ENCODE results near the gene CHD6. TPM values are rescaled to one million over a fixed set of nuclear protein-coding genes. Genes with fewer than 3 reads are reported as not detected.

CHD6 gene
- total RNA-seq, 2 donors from 2014 or later, result 16.5 to 21.4 TPM

DNA sequence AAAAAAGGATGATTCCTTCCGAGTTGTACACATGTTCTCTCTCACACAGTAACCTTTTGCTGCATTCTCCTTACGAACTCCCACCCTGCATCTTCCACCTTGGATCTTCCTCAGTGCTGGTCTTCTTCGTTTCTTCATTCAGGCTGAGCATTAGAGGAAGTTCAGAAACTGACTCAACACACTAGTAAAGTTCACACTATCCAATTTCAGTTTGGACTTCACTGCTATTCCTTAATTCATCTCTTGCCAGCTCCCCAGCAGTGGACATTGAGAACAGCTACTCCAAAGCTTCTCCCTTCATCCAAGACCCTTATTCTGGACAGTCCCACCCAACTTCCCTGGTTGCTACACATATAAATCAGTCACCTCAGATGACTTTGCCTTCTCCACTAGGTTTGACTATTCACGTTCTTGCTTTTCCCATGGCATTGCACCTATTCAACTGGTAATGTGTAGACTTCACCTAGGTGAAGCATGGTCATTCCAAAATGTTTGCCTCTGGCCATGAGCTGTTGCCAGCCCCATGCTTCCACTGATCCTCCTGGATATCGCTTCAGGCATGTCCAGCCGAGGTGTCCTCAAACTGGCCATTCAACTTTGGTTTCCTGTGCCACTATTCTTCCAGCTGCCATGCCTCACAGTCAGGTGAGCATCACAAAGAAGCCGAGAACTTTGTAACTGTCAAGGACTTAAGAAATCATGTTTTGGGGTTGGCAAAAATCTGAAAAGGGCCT lies 147.6 kb downstream of the CHD6 start:
- peaks cover 81% of the 10 kb centered on the region for H3K36me3 Mint-ChIP-seq (ENCODE audit: low read depth)
- H3K9me3 Mint-ChIP-seq, result no peaks in the 10 kb centered on the region
- H3K4me3 Mint-ChIP-seq, result no peak overlapping the region
- H3K27me3 Mint-ChIP-seq, result no peaks in the 10 kb centered on the region
- ATAC-seq (replicated peaks), result no peak
- H3K27ac Mint-ChIP-seq, result no peak overlapping the region
- no peaks in the 10 kb centered on the region for H3K4me1 Mint-ChIP-seq

DNA sequence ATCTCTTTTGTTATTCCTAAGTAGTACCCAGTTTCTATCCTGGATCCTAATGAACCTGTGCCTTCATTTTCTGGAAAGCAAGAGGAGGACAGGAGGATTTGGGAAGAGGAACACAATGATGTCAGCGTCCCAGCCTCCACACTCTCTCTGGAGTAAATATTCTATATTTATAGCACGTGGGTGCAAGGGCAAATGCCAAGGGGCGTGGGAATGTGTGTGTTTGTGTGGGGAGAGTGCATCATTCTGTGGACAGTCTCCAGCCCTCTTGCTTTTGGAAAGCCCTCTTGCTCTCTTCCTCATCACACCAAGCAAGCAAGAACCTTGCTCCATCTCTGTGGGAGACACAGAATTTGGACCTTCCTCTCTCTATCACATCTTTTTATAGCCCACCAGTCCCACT lies 148.3 kb downstream of the CHD6 start:
- Mint-ChIP-seq H3K27ac (no peak overlapping the region), H3K4me3 (no peak overlapping the region), H3K9me3 (peaks cover 5% of the 10 kb centered on the region), H3K4me1 (no peaks in the 10 kb centered on the region), H3K36me3 (ENCODE audit: low read depth) (peaks cover 88% of the 10 kb centered on the region), H3K27me3 (no peaks in the 10 kb centered on the region)
- ATAC-seq (replicated peaks), result no peak

DNA sequence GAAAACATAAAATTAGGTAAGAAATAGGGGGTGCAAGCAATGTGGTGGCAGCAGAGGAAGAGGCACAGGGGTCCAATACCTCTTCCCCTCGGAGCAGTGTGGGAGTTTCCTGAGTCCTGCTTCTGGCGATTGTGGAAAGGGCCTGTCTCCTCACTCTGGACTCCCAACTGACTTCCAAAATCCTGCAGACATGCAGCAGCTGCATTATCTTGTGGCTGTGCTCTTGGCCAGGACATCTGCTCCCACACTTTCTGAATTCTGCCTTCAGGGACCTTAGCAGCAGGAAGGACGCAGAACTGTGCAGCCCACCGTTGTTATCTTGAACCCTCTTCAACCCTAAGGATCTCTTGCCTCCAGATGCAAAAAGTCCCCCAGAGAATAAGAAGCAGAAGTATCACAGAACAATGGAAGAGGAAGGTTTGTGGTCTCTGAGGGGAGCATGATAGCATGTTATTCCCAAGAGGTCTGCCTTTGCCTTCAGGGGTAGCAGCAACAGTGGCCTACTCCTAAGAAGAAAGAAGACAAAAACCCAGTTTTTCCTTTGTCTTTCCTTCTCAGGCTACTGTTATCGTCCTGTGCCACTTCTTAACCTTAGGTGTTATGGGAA lies 149.1 kb downstream of the CHD6 start:
- Mint-ChIP-seq H3K27ac (no peak overlapping the region), H3K4me1 (no peaks in the 10 kb centered on the region), H3K27me3 (no peaks in the 10 kb centered on the region), H3K36me3 (ENCODE audit: low read depth) (peaks cover 90% of the 10 kb centered on the region), H3K9me3 (peaks cover 9% of the 10 kb centered on the region), H3K4me3 (no peak overlapping the region)
- ATAC-seq (replicated peaks), result no peak

DNA sequence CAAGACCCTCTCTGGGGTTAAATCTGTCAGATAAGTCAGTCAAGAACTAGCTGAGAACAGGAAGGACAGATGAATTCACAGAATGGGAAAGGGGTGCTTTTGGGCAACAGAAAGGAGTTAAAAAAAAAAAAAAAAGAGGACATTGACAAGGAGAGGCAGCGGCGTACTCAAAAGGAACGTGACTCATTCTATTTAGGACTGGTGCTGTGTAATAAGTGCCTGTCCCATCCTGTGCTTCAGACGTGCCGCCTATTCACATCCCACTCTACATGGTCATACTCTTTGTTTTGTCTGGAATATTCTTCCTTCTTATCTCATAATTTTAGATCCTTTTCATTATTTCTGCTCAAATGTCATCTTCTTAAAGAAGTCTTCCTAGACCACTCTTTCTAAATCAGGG lies 150.5 kb downstream of the CHD6 start:
- Mint-ChIP-seq H3K27ac (no peak overlapping the region), H3K36me3 (ENCODE audit: low read depth) (peaks cover 86% of the 10 kb centered on the region), H3K27me3 (no peaks in the 10 kb centered on the region), H3K9me3 (peaks cover 9% of the 10 kb centered on the region), H3K4me1 (peaks cover 2% of the 10 kb centered on the region), H3K4me3 (no peak overlapping the region)
- no peak for ATAC-seq (replicated peaks)

DNA sequence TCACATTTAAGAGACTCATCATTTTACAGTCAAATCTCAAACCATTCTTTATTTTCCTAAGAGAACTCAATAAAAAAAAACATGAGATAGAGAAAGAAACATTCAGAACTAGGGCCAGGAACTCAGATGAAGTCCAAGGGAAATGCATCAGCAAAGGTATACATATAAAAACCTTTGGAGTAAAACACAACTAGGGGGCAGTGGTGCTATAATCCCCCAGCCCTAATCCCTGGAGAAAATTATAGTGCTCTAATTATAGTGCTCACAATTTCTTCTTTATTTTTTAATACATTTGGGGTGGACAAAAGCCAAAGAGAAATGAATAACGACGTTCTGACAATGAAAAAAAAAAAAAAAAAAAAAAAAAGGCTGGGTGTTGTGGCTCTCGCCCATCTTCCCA lies 151.0 kb downstream of the CHD6 start:
- Mint-ChIP-seq H3K27me3 (no peaks in the 10 kb centered on the region), H3K36me3 (ENCODE audit: low read depth) (peaks cover 82% of the 10 kb centered on the region), H3K9me3 (peaks cover 9% of the 10 kb centered on the region), H3K4me1 (peaks cover 7% of the 10 kb centered on the region), H3K27ac (no peak overlapping the region), H3K4me3 (no peak overlapping the region)
- no peak for ATAC-seq (replicated peaks)

DNA sequence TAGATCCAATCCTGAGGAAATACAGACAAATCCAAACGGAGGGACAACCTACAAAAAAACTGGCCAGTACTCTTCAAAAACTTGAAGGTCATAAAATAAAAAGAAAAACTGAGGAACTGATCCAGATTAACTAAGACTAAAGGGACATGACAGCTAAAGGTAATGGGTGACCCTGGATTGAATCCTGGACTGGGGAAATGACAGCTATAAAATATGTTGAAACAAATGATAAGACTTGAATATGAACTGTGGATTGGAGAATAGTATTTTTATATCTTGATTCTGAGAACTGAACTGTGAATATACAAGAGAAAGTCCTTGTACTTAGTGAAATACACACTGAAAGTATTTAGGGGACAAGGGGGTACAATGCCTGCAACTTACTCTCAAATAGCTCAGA lies 154.6 kb downstream of the CHD6 start:
- H3K27me3 Mint-ChIP-seq, result no peaks in the 10 kb centered on the region
- H3K9me3 Mint-ChIP-seq, result peaks cover 9% of the 10 kb centered on the region
- H3K4me3 Mint-ChIP-seq, result no peak overlapping the region
- peaks cover 70% of the 10 kb centered on the region for H3K36me3 Mint-ChIP-seq (ENCODE audit: low read depth)
- H3K4me1 Mint-ChIP-seq, result peaks cover 13% of the 10 kb centered on the region
- ATAC-seq (replicated peaks), result no peak
- H3K27ac Mint-ChIP-seq, result no peak overlapping the region

DNA sequence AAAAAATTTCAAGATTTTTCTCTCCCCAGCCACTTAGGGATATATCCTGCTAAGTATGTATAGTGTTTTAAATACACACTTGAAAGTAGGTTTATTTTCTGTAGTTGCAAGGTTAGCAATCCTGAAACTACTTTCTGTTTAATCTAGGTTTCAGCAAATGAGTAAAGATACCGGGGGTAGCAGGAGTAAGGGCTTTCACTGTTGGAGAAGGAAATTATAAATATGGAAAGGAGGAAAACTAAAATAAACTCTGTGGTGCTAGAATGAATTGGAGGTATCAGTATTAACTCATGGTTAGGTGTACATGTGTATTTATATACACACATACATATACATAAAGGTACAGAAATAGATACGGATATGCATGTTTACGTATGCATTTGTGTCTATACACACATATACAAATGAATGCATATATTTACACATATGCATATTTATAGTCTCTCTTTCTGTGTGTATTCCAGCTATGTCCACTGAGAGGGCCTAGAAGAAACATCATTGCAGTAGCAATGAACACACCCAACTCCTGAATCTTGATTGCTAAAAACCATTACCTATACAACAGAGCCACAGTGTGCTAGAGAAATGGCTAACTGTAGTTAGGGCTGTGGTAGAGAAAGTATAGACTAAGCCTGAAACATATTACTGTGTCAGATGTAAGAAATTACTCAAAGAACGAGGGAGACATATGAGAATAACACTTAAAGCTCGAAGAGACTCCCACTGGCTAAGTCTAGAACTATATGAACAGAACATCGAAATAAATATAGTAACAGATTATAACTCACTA lies 155.6 kb downstream of the CHD6 start:
- ATAC-seq (replicated peaks), result peak; percentile 83
- H3K27ac Mint-ChIP-seq, result no peak overlapping the region

DNA sequence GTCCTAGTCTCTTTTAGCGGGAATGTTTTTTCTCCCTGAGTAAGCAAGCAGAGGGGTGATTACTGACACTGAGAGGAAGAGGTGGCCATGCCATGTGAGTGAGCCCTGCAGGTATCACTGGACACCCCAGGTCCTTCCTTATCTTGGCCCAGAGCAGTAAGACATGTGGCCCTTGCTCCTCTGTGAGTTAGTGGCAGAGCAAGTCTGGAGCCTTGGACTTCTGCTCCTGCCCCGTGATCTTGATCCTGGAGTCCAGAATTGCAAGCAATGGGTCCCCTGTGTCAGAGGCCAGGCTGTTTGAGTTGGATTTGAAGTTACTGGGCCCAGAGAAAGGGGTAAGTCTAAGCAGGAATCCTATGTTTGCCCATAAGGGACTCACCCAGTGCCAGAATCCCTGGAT lies 159.4 kb downstream of the CHD6 start:
- H3K4me1 Mint-ChIP-seq, result peaks cover 13% of the 10 kb centered on the region
- H3K4me3 Mint-ChIP-seq, result no peak overlapping the region
- no peak for ATAC-seq (replicated peaks)
- no peak overlapping the region for H3K27ac Mint-ChIP-seq
- H3K9me3 Mint-ChIP-seq, result no peaks in the 10 kb centered on the region
- H3K36me3 Mint-ChIP-seq (ENCODE audit: low read depth), result peaks cover 62% of the 10 kb centered on the region
- no peaks in the 10 kb centered on the region for H3K27me3 Mint-ChIP-seq

More for the DNA sequence above, 155.6 kb downstream of the CHD6 start:
- peaks cover 13% of the 10 kb centered on the region for H3K4me1 Mint-ChIP-seq
- H3K27me3 Mint-ChIP-seq, result no peaks in the 10 kb centered on the region
- no peak overlapping the region for H3K4me3 Mint-ChIP-seq
- H3K36me3 Mint-ChIP-seq (ENCODE audit: low read depth), result peaks cover 62% of the 10 kb centered on the region
- H3K9me3 Mint-ChIP-seq, result peaks cover 9% of the 10 kb centered on the region

DNA sequence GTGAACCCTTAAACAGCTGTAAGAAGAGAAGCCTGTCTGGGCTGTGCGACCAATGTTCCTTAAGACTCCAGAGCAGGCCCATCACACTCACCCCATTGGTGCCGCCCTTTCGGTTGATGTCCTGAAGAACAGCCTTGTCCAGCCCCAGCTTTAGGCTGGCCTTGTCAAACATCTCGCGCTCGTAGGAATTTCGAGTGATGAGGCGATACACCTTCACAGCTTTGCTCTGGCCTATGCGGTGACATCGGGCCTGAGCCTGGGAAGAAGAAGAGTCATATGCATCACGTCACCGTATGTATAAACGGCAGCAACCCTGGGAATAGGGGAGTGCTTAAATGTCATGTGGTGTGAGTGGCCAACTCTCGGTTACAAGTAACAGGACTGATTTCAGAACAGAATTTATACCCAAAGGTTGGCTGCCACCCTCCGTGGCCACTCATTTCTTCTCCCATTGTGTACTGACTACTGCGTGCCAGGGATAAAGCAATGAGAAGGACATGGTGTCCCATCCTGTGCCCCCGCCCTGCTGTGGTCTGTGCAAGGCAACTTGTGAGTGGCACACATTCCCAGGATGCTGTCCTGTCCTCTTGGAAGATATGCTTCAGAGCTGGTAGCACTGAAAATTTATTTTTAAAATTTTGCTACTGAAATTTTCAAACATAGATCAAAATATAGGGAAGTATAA lies 160.9 kb downstream of the CHD6 start:
- ATAC-seq (replicated peaks), result no peak

DNA sequence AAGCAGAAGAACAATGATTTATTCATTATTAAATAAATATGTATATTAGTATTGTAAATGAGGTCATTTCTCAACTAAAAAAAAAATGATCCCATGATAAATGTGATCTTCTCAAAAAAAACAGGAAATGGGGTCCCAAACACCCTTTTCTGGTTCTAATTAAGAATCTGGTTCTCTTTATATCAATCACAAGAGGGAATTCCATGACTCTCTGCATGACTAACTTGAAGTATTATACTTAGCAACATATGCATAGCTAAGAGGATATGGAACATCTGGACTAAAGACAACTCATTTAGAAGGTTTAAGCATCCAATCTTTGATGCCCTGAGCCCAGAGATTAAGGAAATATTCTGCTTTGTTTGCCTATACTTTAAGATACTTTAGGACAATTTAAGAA lies 161.8 kb downstream of the CHD6 start:
- no peak overlapping the region for H3K4me3 Mint-ChIP-seq
- H3K27me3 Mint-ChIP-seq, result no peaks in the 10 kb centered on the region
- no peak for ATAC-seq (replicated peaks)
- peaks cover 75% of the 10 kb centered on the region for H3K36me3 Mint-ChIP-seq (ENCODE audit: low read depth)
- H3K9me3 Mint-ChIP-seq, result no peaks in the 10 kb centered on the region
- H3K27ac Mint-ChIP-seq, result no peak overlapping the region
- peaks cover under 1% of the 10 kb centered on the region for H3K4me1 Mint-ChIP-seq

More for the DNA sequence above, 160.9 kb downstream of the CHD6 start:
- Mint-ChIP-seq H3K27ac (no peak overlapping the region), H3K9me3 (no peaks in the 10 kb centered on the region), H3K4me1 (peaks cover 7% of the 10 kb centered on the region), H3K4me3 (no peak overlapping the region), H3K36me3 (ENCODE audit: low read depth) (peaks cover 71% of the 10 kb centered on the region), H3K27me3 (no peaks in the 10 kb centered on the region)

DNA sequence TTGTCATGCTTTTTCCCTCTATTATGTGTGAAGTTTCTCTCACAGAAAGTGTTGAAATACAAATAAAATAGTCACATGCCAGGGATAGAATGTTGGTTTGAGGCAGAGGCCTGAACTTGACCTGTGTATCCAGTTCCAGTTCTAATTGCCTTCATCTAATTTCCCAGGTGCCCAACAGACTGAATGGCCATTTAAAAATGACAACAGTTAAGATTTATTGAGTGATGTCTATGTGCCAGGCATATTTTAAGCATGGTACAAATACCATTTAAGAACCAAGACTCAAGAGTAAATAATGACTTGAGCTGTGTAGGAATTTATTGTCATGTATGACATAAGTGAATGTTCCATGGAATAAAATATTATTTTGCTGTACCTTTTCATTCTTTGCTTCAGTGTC lies 163.9 kb downstream of the CHD6 start:
- H3K4me3 Mint-ChIP-seq, result no peak overlapping the region
- peaks cover 85% of the 10 kb centered on the region for H3K36me3 Mint-ChIP-seq (ENCODE audit: low read depth)
- no peaks in the 10 kb centered on the region for H3K27me3 Mint-ChIP-seq
- H3K27ac Mint-ChIP-seq, result no peak overlapping the region
- no peaks in the 10 kb centered on the region for H3K9me3 Mint-ChIP-seq
- no peaks in the 10 kb centered on the region for H3K4me1 Mint-ChIP-seq
- no peak for ATAC-seq (replicated peaks)

DNA sequence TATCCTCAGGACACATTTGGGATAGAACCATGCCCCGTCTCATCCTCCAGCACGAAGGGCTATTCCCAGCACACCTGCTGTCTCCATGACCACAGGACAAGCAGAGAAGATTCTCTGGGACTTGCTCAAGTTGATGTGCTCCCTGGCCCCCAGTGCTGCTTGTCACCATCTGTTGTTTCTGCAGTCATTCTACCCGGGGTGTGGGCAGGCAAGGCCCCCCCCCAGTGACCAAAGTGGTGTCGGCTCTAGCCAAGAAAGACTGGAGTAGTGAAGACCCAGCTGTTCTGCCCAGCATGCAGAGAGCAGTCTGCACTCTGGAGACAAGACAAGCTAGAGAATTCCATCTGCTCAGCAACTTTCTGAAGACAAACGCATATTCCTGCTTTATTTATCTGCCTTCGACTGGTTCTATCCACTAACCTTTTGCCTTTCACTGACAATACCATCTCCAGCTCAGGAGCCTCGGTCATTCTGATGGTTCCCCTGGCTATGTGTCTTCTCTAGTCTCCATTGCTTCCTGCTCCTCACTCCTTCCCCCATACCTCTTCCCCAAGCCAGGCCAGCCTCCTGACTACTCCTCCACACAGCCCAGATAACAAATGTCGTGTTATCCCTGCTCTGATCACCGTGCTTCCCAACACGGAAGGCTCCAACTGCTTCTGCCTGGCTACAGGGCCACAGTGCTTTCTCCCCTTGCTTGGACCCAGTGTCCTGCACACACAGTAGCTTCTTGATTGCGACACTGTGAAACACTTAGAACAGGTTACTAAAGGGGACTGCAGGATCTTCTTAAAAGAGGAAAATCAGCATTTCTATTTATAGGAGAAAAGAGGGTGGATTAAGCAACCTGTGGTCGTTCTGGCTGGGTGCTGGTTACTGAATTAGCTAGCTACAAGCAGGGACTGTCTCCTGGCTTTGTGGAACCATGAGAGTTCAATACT lies 164.9 kb downstream of the CHD6 start:
- Mint-ChIP-seq H3K36me3 (ENCODE audit: low read depth) (peaks cover 90% of the 10 kb centered on the region), H3K27me3 (no peaks in the 10 kb centered on the region), H3K4me1 (no peaks in the 10 kb centered on the region), H3K9me3 (no peaks in the 10 kb centered on the region), H3K27ac (no peak overlapping the region), H3K4me3 (no peak overlapping the region)
- ATAC-seq (replicated peaks), result no peak

DNA sequence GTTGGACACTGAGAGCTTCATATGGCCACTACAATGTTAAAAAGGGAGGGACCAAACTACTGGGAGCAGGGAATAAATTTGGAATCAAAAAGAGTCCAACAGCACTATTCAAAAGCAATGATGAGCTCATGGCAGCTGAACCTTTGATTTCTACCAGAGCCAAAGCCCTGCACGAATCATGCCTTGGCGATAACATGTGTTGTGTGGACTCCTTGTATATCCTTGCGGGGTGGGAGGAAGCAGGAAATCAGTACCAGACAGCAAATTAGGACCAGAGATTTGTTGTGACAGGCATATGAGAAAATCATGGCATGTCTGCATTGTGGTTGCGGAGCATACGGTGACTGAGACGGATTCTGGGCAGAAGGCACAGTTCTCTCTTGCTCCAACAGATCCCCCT lies 166.0 kb downstream of the CHD6 start:
- no peak overlapping the region for H3K4me3 Mint-ChIP-seq
- peaks cover 95% of the 10 kb centered on the region for H3K36me3 Mint-ChIP-seq (ENCODE audit: low read depth)
- H3K4me1 Mint-ChIP-seq, result no peaks in the 10 kb centered on the region
- H3K9me3 Mint-ChIP-seq, result no peaks in the 10 kb centered on the region
- no peak for ATAC-seq (replicated peaks)
- no peak overlapping the region for H3K27ac Mint-ChIP-seq
- H3K27me3 Mint-ChIP-seq, result no peaks in the 10 kb centered on the region

DNA sequence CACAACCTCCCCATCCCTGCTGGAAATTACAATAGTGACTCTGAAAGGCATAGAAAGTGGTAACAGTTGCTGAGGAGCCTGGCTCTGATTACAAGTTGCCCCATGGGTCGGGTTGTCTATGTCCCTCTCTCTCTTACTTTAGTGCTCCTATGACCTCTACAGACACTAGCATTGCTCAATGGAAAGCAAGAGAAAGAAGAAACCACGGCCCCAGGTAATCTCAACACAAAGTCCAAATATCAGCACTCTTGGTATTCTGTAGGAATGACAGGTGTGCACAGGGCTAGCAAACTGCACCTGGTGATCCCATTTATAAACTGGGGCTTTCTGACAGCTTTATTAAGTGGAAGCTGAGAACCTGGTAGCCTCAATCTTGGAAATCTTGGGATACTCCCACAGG lies 171.2 kb downstream of the CHD6 start:
- Mint-ChIP-seq H3K27me3 (no peaks in the 10 kb centered on the region), H3K9me3 (no peaks in the 10 kb centered on the region), H3K4me3 (no peak overlapping the region), H3K27ac (no peak overlapping the region), H3K4me1 (peaks cover 8% of the 10 kb centered on the region), H3K36me3 (ENCODE audit: low read depth) (peaks cover 75% of the 10 kb centered on the region)
- no peak for ATAC-seq (replicated peaks)

Measured in activated T-helper 17 cell treated with anti-CD3 and anti-CD28 coated beads, Interleukin-2, amount 50 U/mL, for 72 hours (primary cell).